Peyer's patch (tissue), 4 donors: Measurements from ENCODE around the gene YIF1B.

Source experiments
- POLR2A ChIP-seq, 2 donors: fragments of 450-650 bp; IDR thresholded peaks; one replicate each; pipeline ENCODE4 v1.5.1; 2017; ENCODE audit warnings: antibody characterized with exemption in 2 of 2, mild to moderate bottlenecking in 2 of 2, moderate library complexity in 2 of 2
- TF ChIP-seq, protein P1 (sequence below), 6 experiments: fragments of 450-650 bp in 4 of 6; fragments of 200-600 bp in 2 of 6; sonication (generic) in 1 of 6; IDR thresholded peaks; one replicate each; pipeline ENCODE4 v1.5.1; 2017 to 2019; ENCODE audit warnings: antibody characterized with exemption in 6 of 6, mild to moderate bottlenecking in 3 of 6, moderate library complexity in 1 of 6

DNA sequence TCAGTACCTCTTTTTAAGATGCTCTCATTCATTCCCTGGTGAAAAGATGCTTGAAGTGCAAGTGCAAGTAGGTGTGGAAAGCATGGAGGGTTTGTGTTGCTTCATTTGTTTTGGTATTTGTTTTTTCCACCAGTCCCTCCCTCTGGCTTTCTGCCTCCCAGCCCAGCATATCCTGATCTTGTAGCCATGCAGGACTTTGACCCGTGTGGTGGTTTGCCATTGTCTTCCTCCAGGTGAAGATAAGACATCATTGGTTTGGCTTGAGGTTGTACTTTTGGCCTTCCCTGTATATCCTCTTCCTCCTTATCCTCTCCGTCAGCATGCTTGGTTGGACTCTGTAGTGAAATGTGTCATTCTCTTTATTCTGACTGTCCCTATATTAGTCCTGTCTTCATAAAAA, 42.2 kb downstream of the YIF1B start:
- TF ChIP-seq, protein P1, sequence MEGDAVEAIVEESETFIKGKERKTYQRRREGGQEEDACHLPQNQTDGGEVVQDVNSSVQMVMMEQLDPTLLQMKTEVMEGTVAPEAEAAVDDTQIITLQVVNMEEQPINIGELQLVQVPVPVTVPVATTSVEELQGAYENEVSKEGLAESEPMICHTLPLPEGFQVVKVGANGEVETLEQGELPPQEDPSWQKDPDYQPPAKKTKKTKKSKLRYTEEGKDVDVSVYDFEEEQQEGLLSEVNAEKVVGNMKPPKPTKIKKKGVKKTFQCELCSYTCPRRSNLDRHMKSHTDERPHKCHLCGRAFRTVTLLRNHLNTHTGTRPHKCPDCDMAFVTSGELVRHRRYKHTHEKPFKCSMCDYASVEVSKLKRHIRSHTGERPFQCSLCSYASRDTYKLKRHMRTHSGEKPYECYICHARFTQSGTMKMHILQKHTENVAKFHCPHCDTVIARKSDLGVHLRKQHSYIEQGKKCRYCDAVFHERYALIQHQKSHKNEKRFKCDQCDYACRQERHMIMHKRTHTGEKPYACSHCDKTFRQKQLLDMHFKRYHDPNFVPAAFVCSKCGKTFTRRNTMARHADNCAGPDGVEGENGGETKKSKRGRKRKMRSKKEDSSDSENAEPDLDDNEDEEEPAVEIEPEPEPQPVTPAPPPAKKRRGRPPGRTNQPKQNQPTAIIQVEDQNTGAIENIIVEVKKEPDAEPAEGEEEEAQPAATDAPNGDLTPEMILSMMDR (IDR thresholded peaks at IDR 0.05) = no peak
- peak in 1 of 2 donors; percentile 44 for TF ChIP-seq POLR2A (IDR thresholded peaks at IDR 0.05)
